Activated T-helper 9 cell treated with anti-CD3 and anti-CD28 coated beads, Interleukin-2, amount 50 U/mL, for 16 hours (primary cell): ENCODE results near the gene EIF4EBP3.
A peak's percentile ranks its signal among the peaks of the same experiment; 100 is the strongest.

Experiments used
- DNase-seq: peaks from one replicate; pipeline ENCODE4 v3.0.0-alpha.2; 2020; ENCODE audit warnings: low read depth

EIF4EBP3 gene

DNA sequence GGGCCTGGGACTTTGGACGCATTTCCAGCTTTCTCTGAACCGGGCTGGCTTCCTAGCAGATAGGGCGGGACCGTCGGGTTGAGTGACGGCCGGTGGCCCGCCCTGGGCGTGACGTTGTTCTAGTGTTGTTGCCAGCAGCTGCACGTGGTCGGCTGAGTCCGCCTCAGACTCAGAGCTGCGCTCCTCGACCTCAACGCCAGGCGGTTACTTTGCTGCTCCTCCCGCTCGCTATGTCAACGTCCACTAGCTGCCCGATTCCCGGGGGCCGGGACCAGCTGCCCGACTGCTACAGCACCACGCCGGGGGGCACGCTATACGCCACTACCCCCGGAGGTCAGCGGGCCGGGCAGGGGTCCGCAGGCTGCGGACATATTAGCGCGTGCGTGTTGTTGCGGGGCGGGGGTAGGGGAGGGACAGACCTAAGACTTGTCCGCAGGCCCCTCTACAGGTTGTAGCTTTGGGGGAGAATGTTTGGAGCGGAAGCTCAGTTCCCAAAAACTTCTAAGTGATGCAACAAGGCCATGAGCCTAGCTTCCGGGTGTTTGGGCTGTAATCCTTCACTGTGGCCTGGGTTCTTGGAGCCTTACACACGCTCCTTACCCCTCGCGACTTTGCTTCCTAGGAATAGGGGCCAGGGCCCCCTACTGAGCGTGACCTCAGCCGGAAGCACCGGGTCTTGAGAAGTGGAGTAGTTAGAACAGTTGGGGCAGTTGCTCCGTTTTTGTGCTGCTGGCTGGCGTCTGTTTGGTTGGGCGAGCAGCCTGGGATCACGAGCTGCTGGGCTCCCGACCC, at the start of gene EIF4EBP3:
EIF4EBP3 (plus strand) TSS at position 155 of the 792 bp plus-strand sequence; CDS start at position 231, 76 bp downstream.
- DNase-seq: peak; percentile 77

DNA sequence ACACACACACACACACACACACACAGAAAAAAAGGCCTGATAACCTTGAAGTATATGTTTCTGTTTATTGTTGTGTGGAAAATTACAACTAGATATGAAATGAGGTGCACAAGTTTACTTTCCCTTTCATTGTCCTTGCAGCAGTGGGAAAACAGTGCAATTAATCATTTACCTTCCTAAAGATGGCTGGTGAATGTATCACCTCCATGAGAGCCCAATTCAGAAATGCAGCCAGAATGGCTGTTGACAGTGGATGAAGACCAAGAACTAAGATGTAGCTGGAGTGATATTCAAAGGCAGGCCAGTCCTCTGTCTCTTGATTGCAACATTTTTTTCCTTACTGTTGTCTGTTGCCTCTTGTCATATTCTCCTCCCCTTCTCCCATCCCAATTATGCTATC, 49.6 kb upstream of the EIF4EBP3 start:
- no peak for DNase-seq

- DNase-seq: no peak
Observed at GRCh38 chr5:140498591-140498990, 48.9 kb upstream of the EIF4EBP3 start.

DNA sequence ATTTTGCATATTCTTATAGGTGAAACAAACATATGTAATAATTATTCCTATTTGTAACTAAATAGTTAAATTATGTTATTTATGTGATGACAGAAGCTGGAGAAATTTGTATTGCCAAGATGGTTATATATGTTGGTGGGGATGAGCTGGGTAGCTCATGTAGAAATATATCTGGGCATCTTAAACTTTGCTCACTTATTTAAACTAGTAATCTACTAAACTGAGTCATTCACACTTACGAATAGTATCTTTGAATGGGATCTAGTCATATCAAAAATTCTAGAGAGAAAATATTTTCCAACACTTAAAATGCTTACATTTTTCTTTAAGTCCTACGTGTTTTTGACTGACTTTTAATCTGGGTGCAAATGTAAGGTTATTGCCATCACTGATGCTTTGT, 44.6 kb upstream of the EIF4EBP3 start:
- DNase-seq: no peak

DNA sequence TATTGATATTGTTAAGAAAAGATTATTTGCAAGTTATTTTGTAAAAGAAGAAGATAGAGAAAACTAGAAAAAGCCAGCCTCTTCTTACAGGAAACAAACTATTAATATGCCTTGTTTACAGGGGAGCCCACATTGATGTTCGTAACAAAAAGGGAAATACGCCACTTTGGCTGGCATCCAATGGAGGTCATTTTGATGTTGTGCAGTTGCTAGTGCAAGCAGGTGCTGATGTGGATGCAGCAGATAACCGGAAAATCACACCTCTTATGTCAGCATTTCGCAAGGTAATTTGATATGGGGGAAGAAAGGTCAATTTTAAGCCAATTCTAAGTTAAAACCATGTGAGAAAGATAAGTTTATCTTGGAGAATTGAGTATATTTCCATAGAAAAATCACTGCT, 37.6 kb upstream of the EIF4EBP3 start:
- no peak for DNase-seq

DNA sequence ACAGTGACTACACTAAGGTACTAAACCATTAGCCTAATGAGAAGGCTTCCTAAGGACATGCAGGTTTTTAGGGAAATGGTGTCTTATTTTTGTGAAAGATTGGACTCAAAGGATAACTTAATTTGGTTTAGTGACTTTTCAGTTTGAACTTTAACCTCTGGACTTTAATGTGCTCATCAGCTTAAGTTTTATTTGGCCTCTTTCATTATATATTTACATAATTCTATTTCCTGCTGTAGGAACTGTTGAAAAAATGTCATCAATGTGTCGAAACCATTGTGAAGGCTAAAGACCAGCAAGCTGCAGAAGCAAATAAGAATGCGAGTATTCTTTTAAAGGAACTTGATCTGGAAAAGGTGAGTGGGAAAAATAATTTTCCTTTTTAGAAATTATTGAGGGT, 34.3 kb upstream of the EIF4EBP3 start:
- no peak for DNase-seq

DNA sequence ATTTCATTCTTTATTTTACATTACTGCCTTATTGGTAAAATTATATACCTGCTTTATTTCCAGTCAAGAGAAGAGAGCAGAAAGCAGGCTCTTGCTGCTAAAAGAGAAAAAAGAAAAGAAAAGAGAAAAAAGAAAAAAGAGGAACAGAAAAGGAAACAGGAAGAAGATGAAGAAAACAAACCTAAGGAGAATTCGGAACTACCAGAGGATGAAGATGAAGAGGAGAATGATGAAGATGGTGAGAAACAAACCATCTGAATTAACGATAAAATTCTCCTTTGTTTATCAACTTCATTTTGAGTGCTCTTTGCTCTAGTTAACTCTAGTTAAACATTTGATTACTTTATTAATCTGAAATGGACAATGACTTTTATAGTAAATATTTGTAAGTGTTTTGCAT, 23.5 kb upstream of the EIF4EBP3 start:
- DNase-seq: no peak

- no peak for DNase-seq
Observed at GRCh38 chr5:140540227-140540626, 7.2 kb upstream of the EIF4EBP3 start.

DNA sequence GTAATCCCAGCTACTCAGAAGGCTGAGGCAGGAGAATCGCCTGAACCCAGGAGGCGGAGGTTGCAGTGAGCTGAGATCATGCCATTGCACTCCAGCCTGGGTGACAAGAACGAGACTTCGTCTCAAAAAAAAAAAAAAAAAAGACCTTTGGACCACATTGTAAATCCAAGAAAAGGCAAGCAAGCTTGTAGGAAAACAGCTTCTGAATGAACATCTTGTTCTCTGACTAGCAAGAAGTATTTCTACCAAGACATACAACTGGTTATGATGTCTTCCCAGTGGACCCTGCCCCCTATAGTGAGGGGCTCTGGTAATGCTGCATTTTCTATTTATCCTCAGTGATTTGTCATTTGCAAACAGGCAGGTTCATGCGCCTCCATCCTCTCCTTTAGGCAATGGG, 4.5 kb upstream of the EIF4EBP3 start:
- no peak for DNase-seq

DNA sequence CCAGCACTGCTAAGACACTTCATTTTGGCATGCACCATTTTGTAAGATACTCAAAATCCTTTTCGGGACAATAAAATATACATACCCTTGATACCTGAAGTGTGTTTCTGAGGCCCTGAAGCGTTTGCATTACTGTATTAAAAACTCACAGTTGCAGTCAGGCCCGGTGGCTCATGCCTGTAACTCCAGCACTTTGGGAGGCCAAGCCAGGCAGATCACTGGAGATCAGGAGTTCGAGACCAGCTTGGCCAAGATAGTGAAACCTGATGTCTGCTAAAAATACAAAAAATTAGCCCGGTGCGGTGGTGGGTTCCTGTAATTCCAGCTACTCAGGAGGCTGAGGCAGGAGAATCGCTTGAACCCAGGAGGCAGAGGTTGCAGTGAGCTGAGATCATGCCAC, 2.5 kb upstream of the EIF4EBP3 start:
- no peak for DNase-seq

DNA sequence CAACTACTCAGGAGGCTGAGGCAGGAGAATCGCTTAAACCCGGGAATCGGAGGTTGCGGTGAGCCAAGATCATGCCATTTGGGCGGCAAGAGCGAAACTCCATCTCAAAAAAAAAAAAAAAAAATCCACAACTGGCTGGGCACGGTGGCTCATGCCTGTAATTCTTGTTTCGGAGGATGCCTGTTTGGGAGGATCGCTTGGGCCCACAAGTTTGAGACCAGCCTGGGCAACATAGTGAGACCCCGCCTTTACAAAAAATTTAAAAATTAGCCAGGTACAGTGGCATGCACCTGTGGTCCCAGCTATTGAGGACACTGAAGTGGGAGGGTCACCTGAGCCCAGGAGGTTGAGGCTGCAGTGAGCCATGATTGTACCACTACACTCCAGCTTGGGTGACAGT, 1.9 kb upstream of the EIF4EBP3 start:
- no peak for DNase-seq

DNA sequence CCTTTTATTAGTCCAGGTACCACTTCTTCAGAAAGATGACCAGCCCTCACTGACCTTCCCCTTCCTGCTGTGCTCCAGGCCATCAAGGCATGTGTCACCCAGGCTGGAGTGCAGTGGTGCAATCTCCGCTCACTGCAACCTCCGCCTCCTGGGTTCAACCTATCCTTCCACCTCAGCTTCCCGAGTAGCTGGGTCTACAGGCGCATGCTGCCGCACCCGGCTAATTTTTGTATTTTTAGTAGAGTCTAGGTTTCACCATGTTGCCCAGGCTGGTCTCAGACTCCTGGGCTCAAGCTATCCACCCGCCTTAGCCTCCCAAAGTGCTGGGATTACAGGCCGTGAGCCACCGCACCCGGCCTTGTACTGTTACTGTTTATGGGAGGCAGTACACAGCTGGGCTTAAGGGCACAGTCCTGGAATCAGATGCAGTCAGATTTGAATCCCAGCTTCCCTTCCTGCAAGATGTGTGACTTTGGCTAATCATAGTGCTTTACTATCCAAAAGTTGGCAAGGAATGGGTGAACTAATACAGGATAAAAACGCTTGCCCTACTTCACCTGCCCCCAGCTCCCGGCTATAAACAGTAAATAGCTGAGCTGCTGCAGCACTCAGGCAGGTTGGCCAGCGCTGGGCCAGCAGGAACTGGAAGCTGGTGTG, 483 bp upstream of the EIF4EBP3 start:
- DNase-seq: no peak

DNA sequence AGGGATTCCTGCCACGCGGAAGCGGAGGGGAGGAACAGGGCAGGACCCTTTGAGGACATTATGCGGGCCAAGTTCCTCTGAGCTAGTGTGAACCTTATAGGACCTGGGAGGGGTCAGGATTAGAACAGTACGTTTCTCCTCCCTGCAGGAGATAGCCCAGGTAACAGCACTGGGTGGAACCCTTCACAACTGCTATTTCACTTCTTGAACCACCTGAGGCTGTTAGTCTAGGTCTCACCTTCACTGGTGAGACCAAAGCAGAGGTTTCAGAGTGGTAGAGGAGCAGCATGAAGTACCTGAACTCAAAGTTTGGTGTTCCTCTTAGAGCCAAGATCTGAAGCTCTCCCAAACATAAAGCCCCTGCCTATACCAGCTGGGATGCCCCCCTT, 832 bp downstream of the EIF4EBP3 start:
- no peak for DNase-seq

DNA sequence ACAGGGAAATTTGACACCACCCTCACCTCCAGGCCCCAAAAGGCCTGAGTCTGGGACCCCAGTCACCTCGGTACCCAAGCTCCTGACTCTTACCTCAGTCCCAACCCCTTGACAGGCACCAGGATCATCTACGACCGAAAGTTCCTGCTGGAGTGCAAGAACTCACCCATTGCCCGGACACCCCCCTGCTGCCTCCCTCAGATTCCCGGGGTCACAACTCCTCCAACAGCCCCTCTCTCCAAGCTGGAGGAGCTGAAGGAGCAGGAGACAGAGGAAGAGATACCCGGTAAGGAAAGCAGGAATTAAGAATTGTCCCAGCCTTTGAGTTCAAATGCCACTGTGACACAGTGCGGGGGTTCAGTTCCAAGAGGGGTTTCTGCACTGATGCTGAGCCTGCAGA, 1.3 kb downstream of the EIF4EBP3 start:
- DNase-seq: no peak

DNA sequence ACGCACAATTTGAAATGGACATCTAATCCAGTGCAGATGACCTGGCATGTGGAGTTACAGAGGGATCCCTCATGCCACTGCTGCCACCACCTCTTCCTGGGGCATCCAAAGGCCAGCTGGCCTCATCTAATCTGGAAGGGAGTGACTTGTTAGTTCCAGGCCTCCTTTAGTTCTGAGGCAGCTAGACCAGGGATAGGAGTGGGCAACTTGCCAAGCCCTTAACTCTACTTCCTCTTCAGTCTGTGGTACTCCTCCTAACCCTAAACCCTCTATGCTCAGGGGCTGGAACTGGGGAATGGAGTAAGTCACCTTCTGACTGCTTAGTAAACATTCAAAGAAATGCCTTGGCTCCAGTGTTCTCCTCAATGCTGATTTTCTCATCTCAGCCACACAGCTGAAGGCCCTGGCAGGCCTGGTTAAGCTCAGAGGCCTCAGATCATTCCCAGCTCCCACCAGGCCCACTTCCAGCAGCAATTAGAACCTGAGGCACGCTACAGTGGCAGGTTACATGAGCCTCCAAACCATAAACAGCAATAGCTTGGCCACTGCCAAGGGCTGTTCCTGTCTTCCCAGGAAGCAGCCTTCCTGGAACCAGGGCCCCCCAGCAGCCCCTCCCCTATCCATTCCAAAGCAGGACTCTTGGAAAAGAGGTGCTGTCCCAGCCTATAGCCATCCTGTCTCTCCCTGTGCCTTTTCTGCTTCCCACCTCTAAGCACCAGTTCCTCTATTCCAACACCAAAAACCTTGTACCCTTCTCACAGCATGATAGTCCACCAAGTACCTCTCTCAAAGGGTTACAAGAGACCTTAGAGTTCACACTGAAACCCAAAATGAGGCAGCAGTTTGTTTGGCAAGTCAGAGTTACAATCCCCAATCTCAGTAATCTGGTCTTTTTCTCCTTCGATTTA, 2.0 kb downstream of the EIF4EBP3 start:
- no peak for DNase-seq

- no peak for DNase-seq
Observed at GRCh38 chr5:140550147-140551079, 3.0 kb downstream of the EIF4EBP3 start.

DNA sequence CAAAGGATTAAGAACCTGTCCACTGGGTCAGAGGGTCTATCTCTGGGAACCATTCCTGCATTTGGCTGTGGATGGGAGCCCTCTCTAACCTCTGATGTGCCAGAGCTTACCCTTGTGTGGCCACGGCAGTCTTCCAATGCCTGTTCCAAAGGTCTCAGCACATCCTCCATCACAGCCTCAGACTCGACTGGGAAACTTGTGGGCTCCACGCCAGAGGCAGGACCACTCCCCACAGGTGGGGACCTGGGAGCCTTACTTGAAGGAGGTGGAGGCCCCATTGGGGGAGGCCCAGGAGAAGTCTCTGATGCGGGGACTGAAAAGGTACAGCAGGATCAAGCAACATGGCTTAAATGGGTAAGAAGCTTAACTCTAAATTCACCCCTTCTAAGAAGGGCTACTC, 4.4 kb downstream of the EIF4EBP3 start:
- no peak for DNase-seq

GRCh38 chr5:140553657-140554056, 6.2 kb downstream of the EIF4EBP3 start:
- DNase-seq: no peak

- DNase-seq: no peak
Observed at GRCh38 chr5:140554454-140554853, 7.0 kb downstream of the EIF4EBP3 start.

GRCh38 chr5:140555747-140556312, 8.4 kb downstream of the EIF4EBP3 start:
- DNase-seq: no peak

DNA sequence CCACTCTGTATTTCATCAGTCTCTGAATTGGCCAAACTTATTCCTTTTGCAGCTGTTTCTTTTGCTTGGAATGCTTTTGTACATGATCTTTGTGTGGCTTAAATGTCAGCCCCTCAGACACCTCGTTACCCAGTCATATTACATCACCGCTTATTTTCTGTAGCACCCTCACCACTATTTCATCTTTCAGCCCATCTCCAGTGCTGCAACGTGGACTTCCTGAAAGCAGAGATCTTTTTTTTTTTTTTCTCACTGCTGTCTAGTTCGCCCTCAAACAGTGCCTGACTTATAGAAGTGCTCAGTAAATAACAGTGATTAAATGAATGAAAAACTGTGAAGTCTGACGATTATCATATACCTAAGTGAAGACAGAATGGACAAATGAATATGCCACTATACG, 9.0 kb downstream of the EIF4EBP3 start:
- DNase-seq: no peak
